Measurements from ENCODE around the gene ME3.
A peak's percentile ranks its signal among the peaks of the same experiment; 100 is the strongest.

The ME3 gene

GRCh38 chr11:86678823-86679222, 6.4 kb upstream of the ME3 start:
- DNase-seq (ENCODE audit: low spot score), result peak; percentile 75
- Histone ChIP-seq H2BK12ac (ENCODE audit: low read length) (no peak overlapping the region), H3K23ac (ENCODE audit: low read depth, low read length, poor library complexity) (no peak overlapping the region), H3K4me2 (ENCODE audit: insufficient read depth, low read length, poor library complexity, severe bottlenecking) (peak overlapping the region; percentile 33), H4K91ac (ENCODE audit: low read depth, low read length, poor library complexity) (no peak overlapping the region), H3K9ac (ENCODE audit: low read depth, low read length, poor library complexity) (no peak overlapping the region), H2BK120ac (ENCODE audit: low read depth, low read length) (no peak overlapping the region), H2AK5ac (ENCODE audit: low read depth, low read length) (no peak overlapping the region), H3K27me3 (ENCODE audit: control insufficient read depth in 3 of 3, insufficient read depth in 3 of 3, low read depth in 1 of 3, low read length in 3 of 3) (no peaks in the 10 kb centered on the region), H3K4me3 (ENCODE audit: low read length in 2 of 2) (no peak overlapping the region), H3K14ac (ENCODE audit: low read length) (no peak overlapping the region), H3K36me3 (replicated peaks in 1 of 2; ENCODE audit: control insufficient read depth in 2 of 2, insufficient read depth in 2 of 2, low read length in 2 of 2) (no peaks in the 10 kb centered on the region), H3K27ac (replicated peaks; ENCODE audit: low read length) (peak overlapping the region; percentile 96), H3K4me1 (ENCODE audit: control insufficient read depth in 2 of 2, insufficient read depth in 1 of 2, low read depth in 1 of 2, low read length in 2 of 2) (peaks cover 26 to 39% of the 10 kb centered on the region in 2 donors), H2BK5ac (ENCODE audit: low read length) (no peak overlapping the region), H4K8ac (ENCODE audit: low read depth, low read length) (no peak overlapping the region), H3K4ac (ENCODE audit: low read length) (no peak overlapping the region), H3K9me3 (replicated peaks in 1 of 2; ENCODE audit: control insufficient read depth in 2 of 2, insufficient read depth in 1 of 2, low read depth in 1 of 2, low read length in 2 of 2) (no peaks in the 10 kb centered on the region), H3K79me1 (ENCODE audit: low read depth, low read length) (no peaks in the 10 kb centered on the region), H3K18ac (ENCODE audit: low read length) (no peak overlapping the region), H2BK15ac (ENCODE audit: low read length) (no peak overlapping the region), H2AFZ (ENCODE audit: low read length) (peak overlapping the region; percentile 49)
- WGBS, 2 donors (ENCODE audit: extremely low coverage in 2 of 2, insufficient read length in 2 of 2, insufficient replicate concordance in 1 of 2), result no CpG with 5 or more reads among the region's 3 CpGs

DNA sequence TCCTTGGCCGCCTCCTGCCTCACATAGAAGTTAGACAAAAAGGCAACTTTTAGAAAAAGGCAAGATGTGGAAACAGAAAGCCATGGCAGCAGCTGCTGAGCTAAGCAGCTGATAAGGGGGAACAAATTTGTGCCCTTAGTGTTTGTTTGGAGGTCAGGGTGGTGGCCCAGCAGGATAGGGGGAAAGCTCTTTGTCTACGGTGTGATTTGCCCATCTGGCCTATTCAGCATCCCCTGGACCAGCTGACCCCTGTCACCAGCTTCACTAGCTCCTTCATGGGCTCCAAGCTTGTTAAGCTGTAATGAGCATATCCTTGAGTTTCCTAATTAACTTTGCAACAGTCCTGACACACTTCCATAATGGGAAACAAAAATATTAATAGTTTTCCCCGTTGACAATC, 5.9 kb upstream of the ME3 start:
- no peak overlapping the region for H3K4ac ChIP-seq (ENCODE audit: low read length)
- H3K9ac ChIP-seq (ENCODE audit: low read depth, low read length, poor library complexity), result no peak overlapping the region
- H4K8ac ChIP-seq (ENCODE audit: low read depth, low read length), result no peak overlapping the region
- H3K4me1 ChIP-seq (ENCODE audit: control insufficient read depth in 2 of 2, insufficient read depth in 1 of 2, low read depth in 1 of 2, low read length in 2 of 2), result peaks cover 27 to 39% of the 10 kb centered on the region in 2 donors
- no peaks in the 10 kb centered on the region for H3K36me3 ChIP-seq (replicated peaks in 1 of 2; ENCODE audit: control insufficient read depth in 2 of 2, insufficient read depth in 2 of 2, low read length in 2 of 2)
- H3K14ac ChIP-seq (ENCODE audit: low read length), result no peak overlapping the region
- H3K27ac ChIP-seq (replicated peaks; ENCODE audit: low read length), result peak overlapping the region; percentile 100
- H2AK5ac ChIP-seq (ENCODE audit: low read depth, low read length), result no peak overlapping the region
- WGBS, 2 donors (ENCODE audit: extremely low coverage in 2 of 2, insufficient read length in 2 of 2, insufficient replicate concordance in 1 of 2), result no CpG with 5 or more reads among the region's 3 CpGs
- no peaks in the 10 kb centered on the region for H3K27me3 ChIP-seq (ENCODE audit: control insufficient read depth in 3 of 3, insufficient read depth in 3 of 3, low read depth in 1 of 3, low read length in 3 of 3)
- H3K23ac ChIP-seq (ENCODE audit: low read depth, low read length, poor library complexity), result no peak overlapping the region
- H2BK5ac ChIP-seq (ENCODE audit: low read length), result peak overlapping the region; percentile 13
- H3K79me1 ChIP-seq (ENCODE audit: low read depth, low read length), result no peaks in the 10 kb centered on the region
- H2BK12ac ChIP-seq (ENCODE audit: low read length), result no peak overlapping the region
- no peak overlapping the region for H2BK120ac ChIP-seq (ENCODE audit: low read depth, low read length)
- no peak overlapping the region for H4K91ac ChIP-seq (ENCODE audit: low read depth, low read length, poor library complexity)
- no peak overlapping the region for H2BK15ac ChIP-seq (ENCODE audit: low read length)
- peak; percentile 85 for DNase-seq (ENCODE audit: low spot score)
- no peaks in the 10 kb centered on the region for H3K9me3 ChIP-seq (replicated peaks in 1 of 2; ENCODE audit: control insufficient read depth in 2 of 2, insufficient read depth in 1 of 2, low read depth in 1 of 2, low read length in 2 of 2)
- no peak overlapping the region for H3K4me3 ChIP-seq (ENCODE audit: low read length in 2 of 2)
- H3K18ac ChIP-seq (ENCODE audit: low read length), result no peak overlapping the region
- H2AFZ ChIP-seq (ENCODE audit: low read length), result peak overlapping the region; percentile 2
- no peak overlapping the region for H3K4me2 ChIP-seq (ENCODE audit: insufficient read depth, low read length, poor library complexity, severe bottlenecking)

DNA sequence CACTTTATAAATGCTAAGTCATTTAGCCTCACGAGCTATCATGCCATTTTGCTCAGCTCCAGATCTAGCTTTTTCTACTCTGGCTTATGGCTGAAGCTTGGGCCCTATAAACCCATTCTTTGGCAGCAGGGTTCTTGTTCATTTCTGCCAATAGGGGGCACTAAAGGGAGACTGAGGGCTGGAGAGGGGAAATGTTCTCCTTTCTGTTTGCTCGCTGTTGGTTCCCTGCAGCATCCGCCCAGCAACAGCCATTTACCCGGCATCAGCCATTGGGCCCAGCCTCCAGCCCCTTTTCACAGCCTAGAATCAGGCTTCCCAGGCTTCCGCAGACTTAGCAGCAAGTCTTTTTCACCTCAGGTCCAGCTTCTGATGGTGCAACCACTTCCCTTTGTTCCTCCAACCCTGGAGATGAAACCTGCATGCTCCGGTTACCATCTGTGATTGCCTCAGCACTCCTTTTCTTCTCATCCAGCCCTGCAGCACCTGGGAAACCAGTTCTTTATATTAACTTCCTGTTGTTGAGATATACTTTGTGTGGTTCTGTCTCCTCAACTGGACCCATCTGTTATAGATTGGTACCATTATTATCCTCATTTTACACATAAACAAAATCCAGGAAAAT, 4.2 kb upstream of the ME3 start:
- no peak overlapping the region for H3K14ac ChIP-seq (ENCODE audit: low read length)
- no peak overlapping the region for H3K4me3 ChIP-seq (ENCODE audit: low read length in 2 of 2)
- no peak overlapping the region for H2AFZ ChIP-seq (ENCODE audit: low read length)
- H3K18ac ChIP-seq (ENCODE audit: low read length), result peak overlapping the region; percentile 80
- H3K23ac ChIP-seq (ENCODE audit: low read depth, low read length, poor library complexity), result no peak overlapping the region
- no peak overlapping the region for H3K9ac ChIP-seq (ENCODE audit: low read depth, low read length, poor library complexity)
- no peak overlapping the region for H4K8ac ChIP-seq (ENCODE audit: low read depth, low read length)
- WGBS, 2 donors (ENCODE audit: extremely low coverage in 2 of 2, insufficient read length in 2 of 2, insufficient replicate concordance in 1 of 2), result no CpG with 5 or more reads among the region's 6 CpGs
- peak overlapping the region; percentile 30 for H2BK5ac ChIP-seq (ENCODE audit: low read length)
- no peak overlapping the region for H3K4ac ChIP-seq (ENCODE audit: low read length)
- H2BK15ac ChIP-seq (ENCODE audit: low read length), result no peak overlapping the region
- H3K27me3 ChIP-seq (ENCODE audit: control insufficient read depth in 3 of 3, insufficient read depth in 3 of 3, low read depth in 1 of 3, low read length in 3 of 3), result no peaks in the 10 kb centered on the region
- peaks cover 3% of the 10 kb centered on the region for H3K79me1 ChIP-seq (ENCODE audit: low read depth, low read length)
- peaks cover 31 to 39% of the 10 kb centered on the region in 2 donors for H3K4me1 ChIP-seq (ENCODE audit: control insufficient read depth in 2 of 2, insufficient read depth in 1 of 2, low read depth in 1 of 2, low read length in 2 of 2)
- no peak overlapping the region for H2BK12ac ChIP-seq (ENCODE audit: low read length)
- peak overlapping the region; percentile 22 for H2AK5ac ChIP-seq (ENCODE audit: low read depth, low read length)
- no peak overlapping the region for H3K4me2 ChIP-seq (ENCODE audit: insufficient read depth, low read length, poor library complexity, severe bottlenecking)
- H3K27ac ChIP-seq (replicated peaks; ENCODE audit: low read length), result peak overlapping the region; percentile 100
- H4K91ac ChIP-seq (ENCODE audit: low read depth, low read length, poor library complexity), result peak overlapping the region; percentile 60
- DNase-seq (ENCODE audit: low spot score), result peak; percentile 62
- H2BK120ac ChIP-seq (ENCODE audit: low read depth, low read length), result no peak overlapping the region
- H3K36me3 ChIP-seq (replicated peaks in 1 of 2; ENCODE audit: control insufficient read depth in 2 of 2, insufficient read depth in 2 of 2, low read length in 2 of 2), result no peaks in the 10 kb centered on the region
- H3K9me3 ChIP-seq (replicated peaks in 1 of 2; ENCODE audit: control insufficient read depth in 2 of 2, insufficient read depth in 1 of 2, low read depth in 1 of 2, low read length in 2 of 2), result peaks cover 0 to 6% of the 10 kb centered on the region in 2 donors

GRCh38 chr11:86676010-86676409, 3.6 kb upstream of the ME3 start:
- Histone ChIP-seq H3K36me3 (replicated peaks in 1 of 2; ENCODE audit: control insufficient read depth in 2 of 2, insufficient read depth in 2 of 2, low read length in 2 of 2) (no peaks in the 10 kb centered on the region), H3K27me3 (ENCODE audit: control insufficient read depth in 3 of 3, insufficient read depth in 3 of 3, low read depth in 1 of 3, low read length in 3 of 3) (no peaks in the 10 kb centered on the region), H2AK5ac (ENCODE audit: low read depth, low read length) (no peak overlapping the region), H3K4ac (ENCODE audit: low read length) (no peak overlapping the region), H3K4me2 (ENCODE audit: insufficient read depth, low read length, poor library complexity, severe bottlenecking) (no peak overlapping the region), H3K23ac (ENCODE audit: low read depth, low read length, poor library complexity) (no peak overlapping the region), H2AFZ (ENCODE audit: low read length) (no peak overlapping the region), H2BK5ac (ENCODE audit: low read length) (no peak overlapping the region), H3K4me1 (ENCODE audit: control insufficient read depth in 2 of 2, insufficient read depth in 1 of 2, low read depth in 1 of 2, low read length in 2 of 2) (peaks cover 30 to 39% of the 10 kb centered on the region in 2 donors), H2BK15ac (ENCODE audit: low read length) (no peak overlapping the region), H2BK12ac (ENCODE audit: low read length) (no peak overlapping the region), H3K9ac (ENCODE audit: low read depth, low read length, poor library complexity) (no peak overlapping the region), H2BK120ac (ENCODE audit: low read depth, low read length) (no peak overlapping the region), H4K91ac (ENCODE audit: low read depth, low read length, poor library complexity) (no peak overlapping the region), H3K27ac (replicated peaks; ENCODE audit: low read length) (peak overlapping the region; percentile 100), H3K14ac (ENCODE audit: low read length) (no peak overlapping the region), H4K8ac (ENCODE audit: low read depth, low read length) (no peak overlapping the region), H3K18ac (ENCODE audit: low read length) (peak overlapping the region; percentile 23), H3K4me3 (ENCODE audit: low read length in 2 of 2) (no peak overlapping the region), H3K9me3 (replicated peaks in 1 of 2; ENCODE audit: control insufficient read depth in 2 of 2, insufficient read depth in 1 of 2, low read depth in 1 of 2, low read length in 2 of 2) (peaks cover 0 to 11% of the 10 kb centered on the region in 2 donors), H3K79me1 (ENCODE audit: low read depth, low read length) (peaks cover 3% of the 10 kb centered on the region)
- no CpG with 5 or more reads among the region's 1 CpG for WGBS, 2 donors (ENCODE audit: extremely low coverage in 2 of 2, insufficient read length in 2 of 2, insufficient replicate concordance in 1 of 2)
- DNase-seq (ENCODE audit: low spot score), result no peak

Measured in neuronal stem cell (in vitro differentiated cells).